HCT116 (cell line): ENCODE measurements around the gene CLC. TPM values are rescaled to one million over a fixed set of nuclear protein-coding genes. Genes with fewer than 3 reads are reported as not detected.

Experiments
- ATAC-seq: fragments of 200-7000 bp; cut with Tn5 transposase; 2 replicates; pipeline ENCODE4 v1.9.1; 2020; ENCODE audit warnings: mild to moderate bottlenecking, moderate library complexity
- BruUV-seq: library from RNA; stranded (reverse); fragments of 400-500 nt; replicated peaks from 2 replicates; lab custom pipeline; 2021; lab: Mats Ljungman, UMichigan
- CTCF ChIA-PET: fragments of 300-600 bp; sonication (Branson Sonifier 250); formaldehyde crosslinking; loops from one replicate; lab custom pipeline; 2021; ENCODE audit warnings: antibody characterized with exemption; lab: Charles Lee
- POLR2A ChIA-PET: fragments of 300-600, 350-600 bp; sonication (Branson Sonifier 250); formaldehyde crosslinking; loops from one replicate; lab custom pipeline; 2021; ENCODE audit warnings: antibody characterized with exemption; lab: Charles Lee
- RAD21 ChIA-PET, 2 experiments: fragments of 300-600 bp; sonication (Branson Sonifier 250); formaldehyde crosslinking; loops; one replicate each; lab custom pipeline; 2023; ENCODE audit warnings: low total read pairs in 2 of 2; ENCODE audit not compliant: uncharacterized antibody in 2 of 2, unreplicated experiment in 2 of 2, low non-redundant PET in 1 of 2; lab: Charles Lee
- DNase-seq: peaks from one replicate; pipeline ENCODE4 v3.0.0-alpha.2; 2010; ENCODE audit warnings: low read depth, low spot score
- H2AFZ ChIP-seq: fragments of 200-600 bp; shearing (Covaris generic), sonication (generic); 2 replicates; pipeline ENCODE4 v1.6.1; 2017; ENCODE audit warnings: low read depth, mixed run types, mixed read lengths, antibody characterized with exemption, low read length; ENCODE audit not compliant: poor library complexity, severe bottlenecking
- H3K27ac ChIP-seq: 2 replicates; pipeline ENCODE4 v1.5.1; 2012; ENCODE audit warnings: low read depth, low read length
- H3K27me3 ChIP-seq: fragments of 200-600 bp; sonication (generic); 2 replicates; pipeline ENCODE4 v1.6.1; 2016; ENCODE audit warnings: mixed run types, low read length, mixed read lengths; ENCODE audit not compliant: insufficient read depth
- H3K36me3 ChIP-seq, 2 experiments: fragments of 200-500 bp in 1 of 2; fragments of 200-600 bp in 1 of 2; sonication (Bioruptor generic) in 1 of 2; sonication (generic) in 1 of 2; 2 replicates each; pipeline versions ENCODE4 v1.5.1 to v1.6.1; 2014 to 2016; ENCODE audit warnings: low read length in 2 of 2, inconsistent platforms in 1 of 2, mixed read lengths in 1 of 2, mixed run types in 1 of 2; ENCODE audit not compliant: insufficient read depth in 2 of 2, control insufficient read depth in 1 of 2
- H3K4me1 ChIP-seq, 2 experiments: fragments of 200-600 bp in 1 of 2; sonication (generic) in 1 of 2; 2 replicates each; pipeline versions ENCODE4 v1.5.1 to v1.6.1; 2012 to 2017; ENCODE audit warnings: low read length in 2 of 2, inconsistent platforms in 1 of 2, mild to moderate bottlenecking in 1 of 2, mixed read lengths in 1 of 2, mixed run types in 1 of 2, moderate library complexity in 1 of 2; ENCODE audit not compliant: insufficient read depth in 2 of 2, control insufficient read depth in 1 of 2
- H3K4me2 ChIP-seq: fragments of 200-600 bp; sonication (generic); 2 replicates; pipeline ENCODE4 v1.6.1; 2017; ENCODE audit warnings: mixed run types, low read length, mixed read lengths
- H3K4me3 ChIP-seq, 2 experiments: fragments of 200-600 bp in 1 of 2; sonication (generic) in 1 of 2; replicated peaks in 1 of 2; 2 replicates each; pipeline ENCODE4 v1.5.1; 2011 to 2016; ENCODE audit warnings: low read length in 2 of 2, control low read depth in 1 of 2, low read depth in 1 of 2, mild to moderate bottlenecking in 1 of 2, mixed read lengths in 1 of 2, mixed run types in 1 of 2
- H3K79me2 ChIP-seq: fragments of 200-600 bp; sonication (generic); 2 replicates; pipeline ENCODE4 v1.6.1; 2017; ENCODE audit warnings: mild to moderate bottlenecking, mixed run types, low read length, moderate library complexity, mixed read lengths; ENCODE audit not compliant: insufficient read depth
- H3K9ac ChIP-seq: fragments of 200-600 bp; sonication (generic); 2 replicates; pipeline ENCODE4 v1.6.1; 2016; ENCODE audit warnings: low read length, mixed read lengths
- H3K9me2 ChIP-seq: fragments of 200-600 bp; sonication (generic), shearing (Covaris generic); 2 replicates; pipeline ENCODE4 v1.6.1; 2017; ENCODE audit warnings: mixed run types, mild to moderate bottlenecking, moderate library complexity; ENCODE audit not compliant: insufficient read depth
- H3K9me3 ChIP-seq, 2 experiments: fragments of 200-500 bp in 1 of 2; fragments of 200-600 bp in 1 of 2; sonication (Bioruptor generic) in 1 of 2; sonication (generic) in 1 of 2; 2 replicates each; pipeline ENCODE4 v1.6.1; 2014 to 2017; ENCODE audit warnings: low read length in 2 of 2, mixed read lengths in 2 of 2, inconsistent platforms in 1 of 2, low read depth in 1 of 2, mild to moderate bottlenecking in 1 of 2, mixed run types in 1 of 2, moderate library complexity in 1 of 2; ENCODE audit not compliant: control insufficient read depth in 1 of 2, insufficient read depth in 1 of 2
- H4K20me1 ChIP-seq: fragments of 200-600 bp; sonication (generic), shearing (Covaris generic); 2 replicates; pipeline ENCODE4 v1.6.1; 2017; ENCODE audit warnings: mixed run types, mild to moderate bottlenecking, moderate library complexity; ENCODE audit not compliant: insufficient read depth
- CTCF ChIP-seq, 3 experiments: fragments of 200-600 bp in 1 of 3; sonication (generic) in 1 of 3; IDR thresholded peaks in 2 of 3; conservative IDR thresholded peaks in 1 of 3; 2 replicates each; pipeline ENCODE4 v1.5.1; 2012 to 2017; ENCODE audit warnings: low read depth in 2 of 3, low read length in 2 of 3, antibody characterized with exemption in 1 of 3, borderline replicate concordance in 1 of 3, control low read depth in 1 of 3, mild to moderate bottlenecking in 1 of 3, mixed read lengths in 1 of 3, mixed run types in 1 of 3, moderate library complexity in 1 of 3; ENCODE audit not compliant: insufficient read depth in 1 of 3
- FOSL1 ChIP-seq: IDR thresholded peaks from 2 replicates; pipeline ENCODE4 v1.6.1; 2012; ENCODE audit warnings: low read depth
- MAX ChIP-seq: IDR thresholded peaks from 2 replicates; pipeline ENCODE4 v1.6.1; 2012
- POLR2A ChIP-seq: IDR thresholded peaks from 2 replicates; pipeline ENCODE4 v1.7.0; 2011; ENCODE audit warnings: borderline replicate concordance; ENCODE audit not compliant: insufficient read depth, insufficient read length; ENCODE audit errors: extremely low read depth
- POLR2AphosphoS5 ChIP-seq: IDR thresholded peaks from 2 replicates; pipeline ENCODE4 v1.6.1; 2011; ENCODE audit warnings: mild to moderate bottlenecking, low read depth, low read length, moderate library complexity
- SIN3A ChIP-seq: IDR thresholded peaks from 2 replicates; pipeline ENCODE4 v1.6.1; 2012; ENCODE audit warnings: low read depth
- SRF ChIP-seq: IDR thresholded peaks from 2 replicates; pipeline ENCODE4 v1.6.1; 2012; ENCODE audit warnings: low read depth
- YY1 ChIP-seq: IDR thresholded peaks from 2 replicates; pipeline ENCODE4 v1.6.1; 2011; ENCODE audit warnings: low read length, low read depth, moderate library complexity, mild to moderate bottlenecking; ENCODE audit not compliant: insufficient replicate concordance; ENCODE audit errors: extremely low read depth
- ZBTB33 ChIP-seq: IDR thresholded peaks from 2 replicates; pipeline ENCODE4 v1.6.1; 2011; ENCODE audit warnings: mild to moderate bottlenecking, low read length, moderate library complexity; ENCODE audit not compliant: insufficient replicate concordance; ENCODE audit errors: extremely low read depth
- ZFX ChIP-seq: fragments of 450-650 bp; IDR thresholded peaks from 2 replicates; pipeline ENCODE4 v1.6.1; 2017
- ZNF274 ChIP-seq: fragments of 200-500 bp; sonication (Bioruptor generic); IDR thresholded peaks from 2 replicates; pipeline ENCODE4 v1.6.1; 2014; ENCODE audit warnings: mild to moderate bottlenecking, low read depth, low read length, inconsistent platforms
- intact Hi-C: fragments of 100-400 bp; cut with micrococcal nuclease; formaldehyde crosslinking; loops from 2 replicates; pipeline ENCODE4 v1.10.0; 2022
- total RNA-seq: library from RNA; stranded (reverse); gene quantifications from one replicate; pipeline ENCODE4 v1.2.1, GENCODE V29; 2021; ENCODE audit not compliant: unreplicated experiment

Gene CLC
- total RNA-seq, 1 experiment from 2014 or later: not detected

- no peak overlapping the region for H3K9ac ChIP-seq
- H2AFZ ChIP-seq: no peak overlapping the region
- no peaks in the 10 kb centered on the region for H3K9me3 ChIP-seq
- no peak overlapping the region for H3K4me3 ChIP-seq
- no peaks in the 10 kb centered on the region for H3K9me2 ChIP-seq
- H3K27me3 ChIP-seq: peaks cover 21% of the 10 kb centered on the region; the same call in 1 of the 2 replicates
- ATAC-seq (no peak), DNase-seq (no peak)
- RAD21 ChIA-PET: no interaction called here
- no peak overlapping the region for H3K4me2 ChIP-seq
- no peaks in the 10 kb centered on the region for H3K79me2 ChIP-seq
- no peak for TF ChIP-seq SIN3A
- no peak for TF ChIP-seq MAX
- TF ChIP-seq CTCF (IDR thresholded peaks at IDR 0.05 in 2 of 3, conservative IDR thresholded peaks at IDR 0.05 in 1 of 3; ENCODE audit: borderline replicate concordance in 1 of 3, insufficient read depth in 1 of 3, low read depth in 2 of 3, low read length in 2 of 3): no peak
- no peak for TF ChIP-seq FOSL1
- no peak for TF ChIP-seq ZFX
- TF ChIP-seq ZNF274: no peak
- no peak for TF ChIP-seq SRF
- TF ChIP-seq POLR2A: no peak
- TF ChIP-seq POLR2AphosphoS5: no peak
- no peak for TF ChIP-seq ZBTB33
- no peak for TF ChIP-seq YY1
- H3K36me3 ChIP-seq: no peaks in the 10 kb centered on the region
- H4K20me1 ChIP-seq: no peaks in the 10 kb centered on the region
- BruUV-seq: no TSS peak
- CTCF ChIA-PET: no interaction called here
- intact Hi-C loops: no loop called here
- no peaks in the 10 kb centered on the region for H3K4me1 ChIP-seq
- H3K27ac ChIP-seq: no peak overlapping the region
- POLR2A ChIA-PET: no interaction called here
These were observed 43.1 kb upstream of the CLC start for GRCh38 chr19:39780894-39781293.
